GM23338 (cell line): ENCODE data around the gene MID1IP1. TPM values are rescaled to one million over a fixed set of nuclear protein-coding genes. Genes with fewer than 3 reads are reported as not detected.

Source experiments
- ATAC-seq: fragments of 200-7000 bp; cut with Tn5 transposase; 3 replicates; pipeline ENCODE4 v1.9.1; 2020
- DNase-seq: peaks from one replicate; pipeline ENCODE4 v3.0.0-alpha.2; 2015; ENCODE audit warnings: low spot score
- H2AFZ ChIP-seq: fragments of 200-600 bp; sonication (generic); 2 replicates; pipeline ENCODE4 v1.8.0; 2016; ENCODE audit warnings: antibody characterized with exemption, mild to moderate bottlenecking, moderate library complexity
- H3F3A ChIP-seq: fragments of 200-600 bp; sonication (generic); replicated peaks from 2 replicates; pipeline ENCODE4 v1.8.0; 2017; ENCODE audit warnings: antibody characterized with exemption, mixed run types, low read depth
- H3K27ac ChIP-seq: fragments of 200-600 bp; sonication (generic); 2 replicates; pipeline ENCODE4 v1.6.1; 2016; ENCODE audit warnings: low read depth
- H3K27me3 ChIP-seq: fragments of 200-600 bp; sonication (generic); 2 replicates; pipeline ENCODE4 v1.8.0; 2016; ENCODE audit warnings: mild to moderate bottlenecking, mixed run types, moderate library complexity; ENCODE audit not compliant: insufficient read depth
- H3K36me3 ChIP-seq: fragments of 200-600 bp; sonication (generic); 2 replicates; pipeline ENCODE4 v1.8.0; 2016; ENCODE audit warnings: mild to moderate bottlenecking; ENCODE audit not compliant: insufficient read depth
- H3K4me1 ChIP-seq: fragments of 200-600 bp; sonication (generic); 2 replicates; pipeline ENCODE4 v1.8.0; 2016; ENCODE audit warnings: mild to moderate bottlenecking, moderate library complexity; ENCODE audit not compliant: insufficient read depth
- H3K4me2 ChIP-seq: fragments of 200-600 bp; sonication (generic); 2 replicates; pipeline ENCODE4 v1.7.1; 2017; ENCODE audit warnings: mixed run types
- H3K4me3 ChIP-seq: fragments of 200-600 bp; sonication (generic); 2 replicates; pipeline ENCODE4 v1.6.1; 2016; ENCODE audit warnings: mixed run types
- H3K79me2 ChIP-seq: fragments of 200-600 bp; sonication (generic); replicated peaks from 2 replicates; pipeline ENCODE4 v1.8.0; 2017; ENCODE audit warnings: mild to moderate bottlenecking; ENCODE audit not compliant: insufficient read depth
- H3K9me2 ChIP-seq: fragments of 200-600 bp; sonication (generic); 2 replicates; pipeline ENCODE4 v1.8.0; 2017; ENCODE audit not compliant: insufficient read depth
- H4K20me1 ChIP-seq: fragments of 200-600 bp; sonication (generic); replicated peaks from 2 replicates; pipeline ENCODE4 v1.8.0; 2017; ENCODE audit warnings: mild to moderate bottlenecking; ENCODE audit not compliant: insufficient read depth
- H3K27ac Mint-ChIP-seq: 2 replicates; pipeline ENCODE4 v1.8.0; 2020; ENCODE audit warnings: inconsistent platforms, mild to moderate bottlenecking, moderate library complexity, mixed read lengths
- H3K27me3 Mint-ChIP-seq: 3 replicates; pipeline ENCODE4 v1.8.0; 2022; ENCODE audit warnings: low read depth, mild to moderate bottlenecking, moderate library complexity, mixed read lengths, inconsistent platforms; ENCODE audit not compliant: insufficient read depth, poor library complexity
- H3K36me3 Mint-ChIP-seq: 3 replicates; pipeline ENCODE4 v1.8.0; 2021; ENCODE audit warnings: low read depth, mild to moderate bottlenecking, inconsistent platforms, moderate library complexity, mixed read lengths
- H3K4me1 Mint-ChIP-seq: 3 replicates; pipeline ENCODE4 v1.8.0; 2020; ENCODE audit warnings: mild to moderate bottlenecking, inconsistent platforms, mixed read lengths
- H3K4me3 Mint-ChIP-seq: 3 replicates; pipeline ENCODE4 v1.8.0; 2021; ENCODE audit warnings: moderate library complexity, mild to moderate bottlenecking, inconsistent platforms, mixed read lengths
- H3K9me3 Mint-ChIP-seq: 3 replicates; pipeline ENCODE4 v1.8.0; 2020; ENCODE audit warnings: moderate library complexity, mild to moderate bottlenecking, inconsistent platforms, mixed read lengths
- CREB1 ChIP-seq: fragments of 250-450 bp; sonication (Bioruptor Pico); IDR thresholded peaks from 2 replicates; pipeline ENCODE4 v1.5.0; 2020; ENCODE audit warnings: low read depth, mild to moderate bottlenecking, moderate library complexity
- EZH2 ChIP-seq: fragments of 200-600 bp; sonication (generic); IDR thresholded peaks from one replicate; pipeline ENCODE4 v1.8.0; 2017; ENCODE audit warnings: antibody characterized with exemption, mild to moderate bottlenecking, low read depth; ENCODE audit not compliant: unreplicated experiment
- JUNB ChIP-seq: IDR thresholded peaks from one replicate; pipeline ENCODE4 v1.6.1; 2016; ENCODE audit warnings: antibody characterized with exemption; ENCODE audit not compliant: unreplicated experiment
- STAT1 ChIP-seq: IDR thresholded peaks from one replicate; pipeline ENCODE4 v1.6.1; 2016; ENCODE audit warnings: antibody characterized with exemption; ENCODE audit not compliant: unreplicated experiment
- ZNF114 ChIP-seq: fragments of 250-450 bp; sonication (Bioruptor Pico); IDR thresholded peaks from 2 replicates; pipeline ENCODE4 v1.5.0; 2020; ENCODE audit warnings: mild to moderate bottlenecking, moderate library complexity
- polyA plus RNA-seq: library from polyadenylated mRNA; unstranded; fragments of >200 nt; fragmentation: Nextera tagmentation; extraction: Ambion mirVana; gene quantifications from 2 replicates; pipeline ENCODE4 v1.2.1, GENCODE V29; 2016
- total RNA-seq: library from RNA; depleted of rRNA; stranded (reverse); fragments of >200 nt; shearing (Covaris generic); gene quantifications from 2 replicates; pipeline ENCODE4 v1.2.3, GENCODE V29; 2014
- TF ChIP-seq, protein P1 (sequence below), 2 experiments: fragments of 200-600 bp in 1 of 2; sonication (generic) in 1 of 2; conservative IDR thresholded peaks; 2 replicates each; pipeline versions ENCODE4 v1.5.1 to v1.6.1; 2016 to 2017; ENCODE audit warnings: antibody characterized with exemption in 2 of 2, low read depth in 2 of 2, mild to moderate bottlenecking in 2 of 2, moderate library complexity in 1 of 2
- TF ChIP-seq, protein P2 (sequence below): IDR thresholded peaks from 2 replicates; pipeline ENCODE4 v1.6.1; 2016; ENCODE audit warnings: antibody characterized with exemption

Gene MID1IP1
- total and polyA plus RNA-seq, 2 experiments from 2014 or later, result 26.1 to 161 TPM

GRCh38 chrX:38798956-38799355 is 2.3 kb upstream of the MID1IP1 start:
- no peak overlapping the region for H3K4me3 ChIP-seq
- Mint-ChIP-seq H3K4me1 (peaks cover 6% of the 10 kb centered on the region; the same call in 1 of the 3 replicates), H3K27me3 (peaks cover 16% of the 10 kb centered on the region), H3K36me3 (peaks cover 22% of the 10 kb centered on the region), H3K4me3 (no peak overlapping the region), H3K27ac (no peak overlapping the region), H3K9me3 (no peaks in the 10 kb centered on the region; the same call in 2 of the 3 replicates)
- H3K79me2 ChIP-seq, result peaks cover 20% of the 10 kb centered on the region
- DNase-seq, result no peak
- no peak for ATAC-seq
- no peaks in the 10 kb centered on the region for H3F3A ChIP-seq
- TF ChIP-seq, protein P1, sequence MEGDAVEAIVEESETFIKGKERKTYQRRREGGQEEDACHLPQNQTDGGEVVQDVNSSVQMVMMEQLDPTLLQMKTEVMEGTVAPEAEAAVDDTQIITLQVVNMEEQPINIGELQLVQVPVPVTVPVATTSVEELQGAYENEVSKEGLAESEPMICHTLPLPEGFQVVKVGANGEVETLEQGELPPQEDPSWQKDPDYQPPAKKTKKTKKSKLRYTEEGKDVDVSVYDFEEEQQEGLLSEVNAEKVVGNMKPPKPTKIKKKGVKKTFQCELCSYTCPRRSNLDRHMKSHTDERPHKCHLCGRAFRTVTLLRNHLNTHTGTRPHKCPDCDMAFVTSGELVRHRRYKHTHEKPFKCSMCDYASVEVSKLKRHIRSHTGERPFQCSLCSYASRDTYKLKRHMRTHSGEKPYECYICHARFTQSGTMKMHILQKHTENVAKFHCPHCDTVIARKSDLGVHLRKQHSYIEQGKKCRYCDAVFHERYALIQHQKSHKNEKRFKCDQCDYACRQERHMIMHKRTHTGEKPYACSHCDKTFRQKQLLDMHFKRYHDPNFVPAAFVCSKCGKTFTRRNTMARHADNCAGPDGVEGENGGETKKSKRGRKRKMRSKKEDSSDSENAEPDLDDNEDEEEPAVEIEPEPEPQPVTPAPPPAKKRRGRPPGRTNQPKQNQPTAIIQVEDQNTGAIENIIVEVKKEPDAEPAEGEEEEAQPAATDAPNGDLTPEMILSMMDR (conservative IDR thresholded peaks at IDR 0.05; ENCODE audit: low read depth in 2 of 2), result no peak
- TF ChIP-seq, protein P2, sequence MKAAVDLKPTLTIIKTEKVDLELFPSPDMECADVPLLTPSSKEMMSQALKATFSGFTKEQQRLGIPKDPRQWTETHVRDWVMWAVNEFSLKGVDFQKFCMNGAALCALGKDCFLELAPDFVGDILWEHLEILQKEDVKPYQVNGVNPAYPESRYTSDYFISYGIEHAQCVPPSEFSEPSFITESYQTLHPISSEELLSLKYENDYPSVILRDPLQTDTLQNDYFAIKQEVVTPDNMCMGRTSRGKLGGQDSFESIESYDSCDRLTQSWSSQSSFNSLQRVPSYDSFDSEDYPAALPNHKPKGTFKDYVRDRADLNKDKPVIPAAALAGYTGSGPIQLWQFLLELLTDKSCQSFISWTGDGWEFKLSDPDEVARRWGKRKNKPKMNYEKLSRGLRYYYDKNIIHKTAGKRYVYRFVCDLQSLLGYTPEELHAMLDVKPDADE, result no peak
- TF ChIP-seq STAT1 (no peak), JUNB (no peak)
- H3K27ac ChIP-seq, result no peak overlapping the region
- H4K20me1 ChIP-seq, result no peaks in the 10 kb centered on the region
- H3K27me3 ChIP-seq, result no peaks in the 10 kb centered on the region
- H3K36me3 ChIP-seq, result no peaks in the 10 kb centered on the region
- H2AFZ ChIP-seq, result no peak overlapping the region
- H3K4me2 ChIP-seq, result no peak overlapping the region
- no peaks in the 10 kb centered on the region for H3K9me2 ChIP-seq
- peaks cover 2% of the 10 kb centered on the region; the same call in 1 of the 2 replicates for H3K4me1 ChIP-seq

- H3K4me3 Mint-ChIP-seq, result no peak overlapping the region
- no peak overlapping the region for H3K4me3 ChIP-seq
- no peak overlapping the region for H2AFZ ChIP-seq
- peaks cover 32% of the 10 kb centered on the region for H3K36me3 Mint-ChIP-seq
- no peaks in the 10 kb centered on the region for H3K27me3 ChIP-seq
- no peaks in the 10 kb centered on the region for H4K20me1 ChIP-seq
- H3K9me2 ChIP-seq, result no peaks in the 10 kb centered on the region
- H3K9me3 Mint-ChIP-seq, result peaks cover 2% of the 10 kb centered on the region; the same call in 2 of the 3 replicates
- no peaks in the 10 kb centered on the region for H3K36me3 ChIP-seq
- H3K4me2 ChIP-seq, result no peak overlapping the region
- 0 out of 2 replicates have a peak overlapping the region, but pooled peaks have one; percentile 23 for H3K27ac ChIP-seq
- TF ChIP-seq EZH2, result no peak
- TF ChIP-seq, protein P1 (conservative IDR thresholded peaks at IDR 0.05; ENCODE audit: low read depth in 2 of 2), result peak in 1 of 2 experiments; percentile 55; a peak in 2 of 4 replicates
- no peak for TF ChIP-seq ZNF114 (CRISPR knock-in tag)
- TF ChIP-seq CREB1, result no peak
- H3K4me1 ChIP-seq, result no peaks in the 10 kb centered on the region; the same call in 1 of the 2 replicates
- peaks cover 3% of the 10 kb centered on the region; the same call in 1 of the 3 replicates for H3K4me1 Mint-ChIP-seq
- H3F3A ChIP-seq, result no peaks in the 10 kb centered on the region
- peaks cover 18% of the 10 kb centered on the region for H3K27me3 Mint-ChIP-seq
- no peak for DNase-seq
- H3K27ac Mint-ChIP-seq, result no peak overlapping the region
- no peak for ATAC-seq
- peaks cover 30% of the 10 kb centered on the region for H3K79me2 ChIP-seq
Measured at GRCh38 chrX:38799995-38800580, 1.2 kb upstream of the MID1IP1 start.
